ENCODE measurements around the gene SEMA4G.

Gene SEMA4G

DNA sequence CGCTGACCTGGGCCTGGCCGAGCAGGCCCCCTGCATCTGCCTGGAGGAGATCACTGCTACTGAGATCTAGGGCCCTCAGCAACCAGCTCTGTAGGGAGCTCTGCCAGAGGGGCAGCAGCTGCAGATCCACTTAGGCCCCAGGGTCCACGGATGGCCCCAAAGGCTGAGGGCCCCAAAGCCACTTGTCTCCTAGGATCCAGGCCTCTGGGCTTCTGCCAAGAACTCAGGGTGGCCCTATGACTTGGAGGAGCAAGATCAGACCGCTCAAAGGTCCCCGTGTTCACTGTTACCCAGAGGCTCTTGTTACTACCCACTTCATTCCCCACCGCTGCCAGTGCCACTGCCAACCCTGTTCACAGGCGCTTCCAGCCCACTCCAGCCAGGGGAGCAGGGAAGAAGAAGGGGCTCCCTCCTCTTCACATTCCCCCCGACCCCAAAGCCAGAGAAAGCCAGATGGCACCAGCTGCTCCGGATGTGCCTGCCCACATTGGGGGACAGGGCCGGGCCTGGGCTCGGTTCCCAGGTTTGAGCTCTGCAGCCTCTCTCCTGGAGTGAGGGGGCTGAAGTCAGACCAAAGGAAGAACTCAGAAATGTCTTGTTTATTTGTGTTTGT lies 37.9 kb downstream of the SEMA4G start:
- no peak for DNase-seq (ENCODE audit: low read depth in 2 of 2)

GRCh38 chr10:101007915-101008822 lies 38.9 kb downstream of the SEMA4G start:
- DNase-seq (ENCODE audit: low read depth in 2 of 2), result no peak

DNA sequence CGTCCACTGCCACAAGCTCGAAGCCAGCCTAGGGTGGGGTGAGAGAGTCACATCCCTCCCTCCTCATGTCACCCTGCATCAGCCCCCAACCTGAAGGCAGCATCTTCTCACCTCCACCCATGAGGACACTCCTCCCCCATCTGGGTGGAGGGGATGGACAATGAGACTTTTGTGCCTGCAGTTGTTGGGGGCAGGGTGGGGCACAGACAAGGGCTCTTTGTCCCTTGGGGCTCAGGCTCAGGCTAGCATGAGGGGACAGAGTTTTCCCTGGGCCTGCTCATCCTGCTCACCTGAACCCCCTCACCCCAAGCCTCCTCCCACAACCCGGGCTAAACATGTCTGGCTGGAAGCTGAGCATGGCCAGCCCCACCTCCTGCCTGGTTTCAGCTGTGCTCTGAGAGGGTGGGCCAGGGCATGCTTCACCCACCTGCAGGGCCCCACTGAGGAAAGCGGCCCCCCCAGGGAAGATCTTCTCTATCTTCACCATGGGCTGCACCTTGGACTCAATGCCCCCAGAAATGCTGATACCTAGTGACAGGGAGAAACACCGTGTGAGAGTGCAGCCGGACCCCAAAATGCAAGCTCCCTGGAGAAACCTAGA lies 39.6 kb downstream of the SEMA4G start:
- no peak for DNase-seq (ENCODE audit: low read depth in 2 of 2)

GRCh38 chr10:101010329-101010728 lies 41.0 kb downstream of the SEMA4G start:
- DNase-seq (ENCODE audit: low read depth in 2 of 2), result no peak

DNA sequence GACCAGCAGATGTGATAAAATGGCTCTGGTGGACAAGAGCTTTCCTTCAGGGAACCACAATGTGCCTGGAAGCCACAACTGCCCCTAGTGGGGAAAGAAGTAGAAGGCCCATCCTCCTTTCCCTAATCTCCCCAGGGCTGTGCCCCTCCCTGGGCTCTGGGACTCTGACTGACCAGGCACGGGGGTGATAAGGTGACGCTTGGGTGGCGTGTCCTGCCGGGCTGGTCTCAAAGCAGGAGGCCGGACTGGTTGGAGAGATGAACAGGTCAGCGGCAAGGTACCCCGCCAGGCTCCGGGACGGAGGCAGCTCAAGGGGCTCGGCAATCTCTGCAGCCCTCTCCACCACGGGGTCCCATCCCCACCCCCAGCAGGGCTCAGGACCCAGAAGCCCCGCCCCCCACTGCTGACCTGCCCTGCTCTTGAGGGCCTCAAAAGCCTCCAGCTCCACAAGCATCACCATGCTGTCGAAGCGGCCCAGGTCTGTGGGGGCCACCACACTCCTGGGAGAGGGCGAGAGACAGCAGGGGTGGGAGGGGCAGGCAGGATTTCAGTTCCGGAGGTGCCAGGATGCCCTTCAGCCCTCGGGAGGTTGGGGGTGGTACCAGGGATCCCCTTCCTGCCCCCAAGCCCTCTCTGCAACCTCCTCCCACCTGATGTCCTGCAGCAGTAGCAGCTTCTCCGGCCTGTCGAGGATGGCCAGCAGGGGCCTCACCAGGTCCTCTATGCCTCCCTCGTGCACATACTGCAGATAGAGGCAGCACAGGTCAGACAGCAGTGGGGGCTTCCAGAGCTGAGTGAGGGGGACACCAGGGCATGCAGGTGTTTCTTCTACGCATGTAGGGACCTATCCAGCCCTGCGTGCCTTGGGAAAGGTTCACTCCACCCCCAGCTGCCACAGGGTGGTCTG lies 42.5 kb downstream of the SEMA4G start:
- DNase-seq (ENCODE audit: low read depth in 2 of 2), result no peak

GRCh38 chr10:101012525-101013364 lies 43.4 kb downstream of the SEMA4G start:
- DNase-seq (ENCODE audit: low read depth in 2 of 2), result peak; percentile 64 to 69

DNA sequence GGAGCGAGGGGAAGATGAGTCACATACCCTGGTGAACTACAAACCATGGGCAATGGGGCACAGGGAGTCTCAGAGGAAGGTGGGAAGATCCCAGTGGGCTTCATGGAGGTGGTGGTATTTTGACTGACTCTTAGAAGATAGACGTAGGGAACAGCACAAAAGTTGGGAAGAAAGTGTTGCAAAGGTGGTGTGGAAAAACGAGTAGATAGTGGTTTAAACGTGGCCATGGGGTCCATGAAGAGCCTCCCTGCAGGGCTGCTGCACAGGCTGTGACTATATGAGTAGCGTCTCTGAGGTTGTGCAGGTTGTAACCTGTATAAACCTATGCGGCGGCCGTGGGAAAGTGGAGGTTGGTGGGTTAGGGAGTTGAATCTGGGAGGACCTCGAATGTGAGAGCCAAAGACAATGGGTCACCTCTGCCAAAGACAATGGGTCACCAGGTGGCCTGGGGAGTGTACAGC lies 44.1 kb downstream of the SEMA4G start:
- no peak for DNase-seq (ENCODE audit: low read depth in 2 of 2)

GRCh38 chr10:101014230-101014884 lies 45.1 kb downstream of the SEMA4G start:
- peak; percentile 64 to 73 for DNase-seq (ENCODE audit: low read depth in 2 of 2)

GRCh38 chr10:101014966-101015581 lies 45.8 kb downstream of the SEMA4G start:
- DNase-seq (ENCODE audit: low read depth in 2 of 2), result no peak

GRCh38 chr10:101015582-101015973 lies 46.3 kb downstream of the SEMA4G start:
- no peak for DNase-seq (ENCODE audit: low read depth in 2 of 2)

DNA sequence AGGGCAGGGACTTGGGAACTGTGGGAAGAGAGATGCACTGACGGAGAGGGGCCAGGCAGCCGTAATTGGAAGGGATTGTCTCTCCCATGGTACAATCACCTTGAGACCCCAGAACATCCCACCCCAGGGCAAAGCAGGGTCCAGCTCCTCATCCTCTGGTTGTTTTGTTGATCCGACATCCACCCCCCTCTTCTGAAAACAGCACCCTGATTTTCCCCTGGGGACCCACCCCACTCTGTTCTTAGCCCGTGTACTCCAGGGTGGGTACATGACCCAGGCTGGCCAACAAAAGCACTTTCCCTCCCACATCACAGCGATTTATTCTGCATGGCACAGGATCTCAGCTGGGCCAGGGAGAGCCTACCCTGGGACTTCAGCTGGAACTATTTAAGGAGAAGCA lies 47.5 kb downstream of the SEMA4G start:
- no peak for DNase-seq (ENCODE audit: low read depth in 2 of 2)

DNA sequence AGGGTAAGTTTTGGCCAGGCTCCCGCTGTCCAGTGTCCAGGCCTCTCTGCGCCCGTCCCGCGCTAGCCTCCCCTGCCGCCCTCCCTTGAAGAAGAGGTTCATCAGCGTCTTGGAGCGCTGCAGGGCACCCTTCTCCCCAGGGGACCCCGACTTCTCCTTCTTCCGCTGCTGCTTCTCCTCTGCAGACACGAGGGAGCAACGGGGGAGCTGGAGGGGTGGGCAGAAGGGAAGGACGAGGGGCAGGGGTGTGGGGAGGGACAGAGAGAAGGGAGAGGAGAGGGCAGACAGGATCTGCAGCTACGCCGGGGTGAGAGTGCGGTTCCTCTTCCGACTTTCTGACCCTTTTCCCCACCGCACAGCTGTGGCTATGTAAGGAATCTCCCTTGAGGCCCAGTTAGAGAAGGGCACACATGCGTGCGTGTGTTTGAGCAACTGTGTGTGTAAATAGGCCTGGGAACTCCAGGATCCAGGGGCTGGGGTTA lies 48.9 kb downstream of the SEMA4G start:
- no peak for DNase-seq (ENCODE audit: low read depth in 2 of 2)

GRCh38 chr10:101018600-101019439 lies 49.5 kb downstream of the SEMA4G start:
- DNase-seq (ENCODE audit: low read depth in 2 of 2), result peak; percentile 63 to 68

Data from stimulated activated CD4-positive, alpha-beta T cell treated with anti-CD3 and anti-CD28 coated beads, Interleukin-1b, Interleukin-23, amount 100 ng/mL, for 4 hours (primary cell).